Thyroid gland (tissue), 4 donors: ENCODE measurements around the gene ANO2.

ENCODE experiments used
- POLR2A ChIP-seq, 2 donors: fragments of 450-650 bp; IDR thresholded peaks; one replicate each; pipeline ENCODE4 v1.6.1; 2017; ENCODE audit warnings: antibody characterized with exemption in 2 of 2, mild to moderate bottlenecking in 2 of 2, moderate library complexity in 1 of 2
- TF ChIP-seq, protein P1 (sequence below), 6 experiments: fragments of 200-600 bp in 3 of 6; fragments of 450-650 bp in 3 of 6; sonication (generic) in 3 of 6; IDR thresholded peaks; one replicate each; pipeline ENCODE4 v1.5.1; 2016 to 2019; ENCODE audit warnings: antibody characterized with exemption in 6 of 6, mild to moderate bottlenecking in 2 of 6, inconsistent platforms in 1 of 6, moderate library complexity in 1 of 6

DNA sequence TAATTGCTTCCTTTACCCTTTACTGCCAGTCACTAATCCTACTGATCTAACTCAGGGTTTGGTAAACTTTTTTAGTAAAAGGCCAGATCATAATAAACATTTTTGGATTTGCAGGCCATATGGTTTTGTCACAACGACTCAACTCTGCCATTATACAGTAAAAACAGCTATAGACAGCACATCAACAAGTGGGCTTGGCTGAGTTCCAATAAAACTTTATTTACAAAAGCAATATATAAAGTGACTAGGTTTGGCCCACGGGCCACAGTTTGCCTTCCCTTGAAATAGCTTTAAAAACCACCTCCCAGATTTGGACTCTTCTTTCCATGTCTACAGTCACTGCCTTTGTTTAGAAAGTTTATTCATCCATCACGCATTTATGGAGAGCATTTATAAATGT is 366.3 kb downstream of the ANO2 start:
- TF ChIP-seq, protein P1, sequence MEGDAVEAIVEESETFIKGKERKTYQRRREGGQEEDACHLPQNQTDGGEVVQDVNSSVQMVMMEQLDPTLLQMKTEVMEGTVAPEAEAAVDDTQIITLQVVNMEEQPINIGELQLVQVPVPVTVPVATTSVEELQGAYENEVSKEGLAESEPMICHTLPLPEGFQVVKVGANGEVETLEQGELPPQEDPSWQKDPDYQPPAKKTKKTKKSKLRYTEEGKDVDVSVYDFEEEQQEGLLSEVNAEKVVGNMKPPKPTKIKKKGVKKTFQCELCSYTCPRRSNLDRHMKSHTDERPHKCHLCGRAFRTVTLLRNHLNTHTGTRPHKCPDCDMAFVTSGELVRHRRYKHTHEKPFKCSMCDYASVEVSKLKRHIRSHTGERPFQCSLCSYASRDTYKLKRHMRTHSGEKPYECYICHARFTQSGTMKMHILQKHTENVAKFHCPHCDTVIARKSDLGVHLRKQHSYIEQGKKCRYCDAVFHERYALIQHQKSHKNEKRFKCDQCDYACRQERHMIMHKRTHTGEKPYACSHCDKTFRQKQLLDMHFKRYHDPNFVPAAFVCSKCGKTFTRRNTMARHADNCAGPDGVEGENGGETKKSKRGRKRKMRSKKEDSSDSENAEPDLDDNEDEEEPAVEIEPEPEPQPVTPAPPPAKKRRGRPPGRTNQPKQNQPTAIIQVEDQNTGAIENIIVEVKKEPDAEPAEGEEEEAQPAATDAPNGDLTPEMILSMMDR (IDR thresholded peaks at IDR 0.05) = no peak
- TF ChIP-seq POLR2A (IDR thresholded peaks at IDR 0.05) = no peak
